SK-N-SH (cell line): ENCODE measurements around the gene WDFY2. TPM values are rescaled to one million over a fixed set of nuclear protein-coding genes. Genes with fewer than 3 reads are reported as not detected.

ENCODE experiments used
- CTCF ChIA-PET: fragments of 300-600, 350-600 bp; formaldehyde crosslinking; extraction: SDS; loops from one replicate; lab custom pipeline; 2021; lab: Yijun Ruan, JAX
- POLR2A ChIA-PET: fragments of 350-600 bp; sonication (Branson Sonifier 250); formaldehyde crosslinking; extraction: SDS; loops from one replicate; lab custom pipeline; 2020; ENCODE audit warnings: antibody characterized with exemption, inconsistent platforms; lab: Yijun Ruan, JAX
- DNase-seq: peaks from one replicate; pipeline ENCODE4 v3.0.0; 2012
- H2AFZ ChIP-seq: fragments of 200-600 bp; sonication (generic); 2 replicates; pipeline ENCODE4 v1.8.1; 2016; ENCODE audit warnings: antibody characterized with exemption, mild to moderate bottlenecking, low read depth
- H3F3A ChIP-seq: fragments of 200-600 bp; sonication (generic); replicated peaks from 2 replicates; pipeline ENCODE3; 2016; ENCODE audit warnings: antibody characterized with exemption, mild to moderate bottlenecking; ENCODE audit not compliant: insufficient read depth
- H3K27ac ChIP-seq, 2 experiments: fragments of 200-500 bp in 1 of 2; fragments of 200-600 bp in 1 of 2; sonication (Bioruptor generic) in 1 of 2; sonication (generic), shearing (Covaris generic) in 1 of 2; 2 replicates each; pipeline versions ENCODE4 v1.5.1 to v1.6.1; 2014 to 2016; ENCODE audit warnings: low read depth in 2 of 2, inconsistent platforms in 1 of 2, low read length in 1 of 2, mild to moderate bottlenecking in 1 of 2, mixed read lengths in 1 of 2
- H3K27me3 ChIP-seq: fragments of 200-600 bp; sonication (generic), shearing (Covaris generic); 2 replicates; pipeline ENCODE4 v1.6.1; 2016; ENCODE audit warnings: mixed run types; ENCODE audit not compliant: insufficient read depth
- H3K36me3 ChIP-seq, 2 experiments: fragments of 200-500 bp in 1 of 2; fragments of 200-600 bp in 1 of 2; sonication (Bioruptor generic) in 1 of 2; sonication (generic) in 1 of 2; replicated peaks in 1 of 2; 2 replicates each; pipeline versions ENCODE3 to v1.5.1; 2014 to 2016; ENCODE audit warnings: low read length in 1 of 2, mild to moderate bottlenecking in 1 of 2; ENCODE audit not compliant: insufficient read depth in 2 of 2, control insufficient read depth in 1 of 2
- H3K4me1 ChIP-seq, 2 experiments: fragments of 200-500 bp in 1 of 2; fragments of 200-600 bp in 1 of 2; sonication (Bioruptor generic) in 1 of 2; sonication (generic), shearing (Covaris generic) in 1 of 2; 2 replicates each; pipeline versions ENCODE4 v1.5.1 to v1.6.1; 2014 to 2016; ENCODE audit warnings: low read depth in 1 of 2, low read length in 1 of 2, mixed run types in 1 of 2; ENCODE audit not compliant: insufficient read depth in 2 of 2, control insufficient read depth in 1 of 2
- H3K4me2 ChIP-seq: fragments of 200-600 bp; sonication (generic), shearing (Covaris generic); 2 replicates; pipeline ENCODE4 v1.6.1; 2017; ENCODE audit warnings: mixed run types
- H3K4me3 ChIP-seq, 2 experiments: fragments of 200-500 bp in 1 of 2; fragments of 200-600 bp in 1 of 2; sonication (Bioruptor generic) in 1 of 2; sonication (generic), shearing (Covaris generic) in 1 of 2; 2 replicates each; pipeline versions ENCODE4 v1.5.1 to v1.8.1; 2014 to 2016; ENCODE audit warnings: low read depth in 2 of 2, inconsistent platforms in 1 of 2, low read length in 1 of 2, mild to moderate bottlenecking in 1 of 2, mixed read lengths in 1 of 2, moderate library complexity in 1 of 2
- H3K79me2 ChIP-seq: fragments of 200-600 bp; sonication (generic); 2 replicates; pipeline ENCODE4 v1.8.1; 2017; ENCODE audit warnings: mild to moderate bottlenecking; ENCODE audit not compliant: insufficient read depth
- H3K9ac ChIP-seq: fragments of 200-600 bp; sonication (generic); 2 replicates; pipeline ENCODE4 v1.6.1; 2017; ENCODE audit warnings: mixed run types
- H3K9me2 ChIP-seq: fragments of 200-600 bp; sonication (generic); 2 replicates; pipeline ENCODE4 v1.6.1; 2017; ENCODE audit warnings: mixed run types
- H3K9me3 ChIP-seq: fragments of 200-600 bp; sonication (generic); 2 replicates; pipeline ENCODE4 v1.6.1; 2017; ENCODE audit warnings: mixed run types, mild to moderate bottlenecking, moderate library complexity
- H4K20me1 ChIP-seq: fragments of 200-600 bp; sonication (generic); 2 replicates; pipeline ENCODE4 v1.6.1; 2017; ENCODE audit warnings: mild to moderate bottlenecking, mixed run types; ENCODE audit not compliant: insufficient read depth
- CHD2 ChIP-seq: fragments of 150-350 bp; IDR thresholded peaks from 2 replicates; pipeline ENCODE4 v1.6.1; 2018; ENCODE audit warnings: low read length; ENCODE audit not compliant: partially characterized antibody
- ELF1 ChIP-seq: IDR thresholded peaks from 2 replicates; pipeline ENCODE4 v1.4.0; 2012
- FOXJ3 ChIP-seq: sonication (generic); formaldehyde crosslinking; IDR thresholded peaks from 2 replicates; pipeline ENCODE4 v1.5.1; 2020; ENCODE audit warnings: mild to moderate bottlenecking, missing genetic modification reagents
- FOXM1 ChIP-seq: IDR thresholded peaks from 2 replicates; pipeline ENCODE4 v1.4.0; 2012; ENCODE audit warnings: low read depth, mild to moderate bottlenecking
- GABPA ChIP-seq: IDR thresholded peaks from 2 replicates; pipeline ENCODE4 v1.4.0; 2012; ENCODE audit warnings: low read depth, mild to moderate bottlenecking
- RCOR1 ChIP-seq: fragments of 150-350 bp; IDR thresholded peaks from 2 replicates; pipeline ENCODE4 v1.6.1; 2017; ENCODE audit warnings: antibody characterized with exemption, low read length
- SIN3A ChIP-seq: IDR thresholded peaks from 2 replicates; pipeline ENCODE4 v1.6.1; 2012; ENCODE audit warnings: low read depth, mild to moderate bottlenecking, low read length, moderate library complexity, borderline replicate concordance
- TAF1 ChIP-seq: IDR thresholded peaks from 2 replicates; pipeline ENCODE4 v1.6.1; 2012; ENCODE audit warnings: low read depth, mild to moderate bottlenecking, low read length, moderate library complexity, borderline replicate concordance
- TCF12 ChIP-seq: IDR thresholded peaks from 2 replicates; pipeline ENCODE4 v1.4.0; 2012
- TEAD4 ChIP-seq: IDR thresholded peaks from 2 replicates; pipeline ENCODE4 v1.4.0; 2012; ENCODE audit warnings: mild to moderate bottlenecking, borderline replicate concordance; ENCODE audit not compliant: insufficient read depth
- WGBS: methylation state at CpG from one replicate; pipeline ENCODE4 v1.1.6; 2017; ENCODE audit warnings: low lambda C conversion rate; 5-methylcytosine and 5-hydroxymethylcytosine counted together
- polyA plus RNA-seq, 3 experiments: library from polyadenylated mRNA; depleted of rRNA; stranded (reverse); fragments of >200 nt; gene quantifications; 2 replicates each; pipeline ENCODE4 v1.2.3, GENCODE V29; 2012
- TF ChIP-seq, protein P1 (sequence below): IDR thresholded peaks from 2 replicates; pipeline ENCODE4; 2012
- TF ChIP-seq, protein P2 (sequence below): fragments of 150-350 bp; IDR thresholded peaks from 2 replicates; pipeline ENCODE4 v1.6.1; 2016; ENCODE audit warnings: mild to moderate bottlenecking, low read depth, low read length
- TF ChIP-seq, protein P3 (sequence below): fragments of 150-350 bp; IDR thresholded peaks from 2 replicates; pipeline ENCODE4 v1.6.1; 2017; ENCODE audit warnings: antibody characterized with exemption, low read length, low read depth, borderline replicate concordance

WDFY2 gene
- polyA plus RNA-seq, 1 of the 3 experiments (the other 2 are of a cell fraction): 4.1 TPM

DNA sequence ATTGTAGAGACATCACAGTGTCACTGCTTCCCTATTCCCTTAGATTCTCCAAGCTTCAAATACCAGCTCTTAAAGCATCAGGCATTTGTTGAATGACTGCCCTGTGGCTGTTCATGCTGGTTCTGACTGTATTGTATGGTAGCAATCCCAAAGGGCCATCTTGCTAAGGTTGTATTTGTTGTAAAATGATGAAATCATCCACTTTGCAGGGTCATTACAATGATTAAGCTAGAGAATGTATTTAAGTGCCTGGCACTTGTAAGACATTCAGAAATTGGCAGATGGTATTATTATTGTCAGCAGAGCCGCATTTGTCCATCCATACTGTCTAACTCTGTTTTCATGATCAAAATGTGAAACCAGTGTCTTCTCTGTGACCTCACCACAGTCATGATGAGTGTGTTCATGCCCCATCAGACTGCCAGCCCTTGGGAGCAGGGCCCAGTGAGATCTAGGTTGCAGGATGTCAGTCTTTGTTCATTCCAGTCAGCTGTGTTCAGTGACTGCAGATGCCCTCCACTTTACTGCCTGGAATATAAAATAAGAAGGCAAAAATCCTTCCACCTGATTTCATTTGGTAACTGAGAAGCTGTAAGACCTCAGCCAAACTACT, 133.6 kb downstream of the WDFY2 start (continued):
- TF ChIP-seq, protein P1, sequence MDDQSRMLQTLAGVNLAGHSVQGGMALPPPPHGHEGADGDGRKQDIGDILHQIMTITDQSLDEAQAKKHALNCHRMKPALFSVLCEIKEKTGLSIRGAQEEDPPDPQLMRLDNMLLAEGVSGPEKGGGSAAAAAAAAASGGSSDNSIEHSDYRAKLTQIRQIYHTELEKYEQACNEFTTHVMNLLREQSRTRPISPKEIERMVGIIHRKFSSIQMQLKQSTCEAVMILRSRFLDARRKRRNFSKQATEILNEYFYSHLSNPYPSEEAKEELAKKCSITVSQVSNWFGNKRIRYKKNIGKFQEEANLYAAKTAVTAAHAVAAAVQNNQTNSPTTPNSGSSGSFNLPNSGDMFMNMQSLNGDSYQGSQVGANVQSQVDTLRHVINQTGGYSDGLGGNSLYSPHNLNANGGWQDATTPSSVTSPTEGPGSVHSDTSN: no peak
- TF ChIP-seq FOXM1: no peak
- no peak for TF ChIP-seq ELF1
- no peak for TF ChIP-seq RCOR1
- no peak for TF ChIP-seq TAF1
- TF ChIP-seq FOXJ3 (CRISPR knock-in tag): no peak
- TF ChIP-seq TCF12: no peak
- TF ChIP-seq CHD2: no peak
- TF ChIP-seq, all 33 proteins: peak for 0

DNA sequence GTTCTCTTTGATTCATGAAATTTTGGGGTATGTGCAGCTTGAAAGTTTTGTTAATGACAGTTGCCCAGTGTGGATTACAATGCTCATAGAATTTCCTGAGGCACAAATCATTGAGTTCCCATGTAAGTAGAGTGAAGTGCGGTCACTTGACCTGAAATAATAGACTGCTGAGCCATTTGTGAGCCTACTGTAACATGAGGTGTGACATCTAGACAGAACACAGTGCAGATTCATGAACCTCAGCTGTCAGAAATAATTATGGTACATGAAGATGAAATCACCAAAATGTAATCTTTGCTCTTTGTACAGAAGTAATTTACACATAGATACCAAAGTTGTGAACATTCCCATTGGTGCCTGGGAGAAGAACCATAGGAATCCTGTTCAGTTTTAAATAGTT, 135.1 kb downstream of the WDFY2 start:
- H3K4me3 ChIP-seq: no peak overlapping the region
- H2AFZ ChIP-seq: no peak overlapping the region
- H3K9me3 ChIP-seq: no peaks in the 10 kb centered on the region
- peaks cover 0 to 6% of the 10 kb centered on the region in 2 experiments for H3K36me3 ChIP-seq
- H3K27ac ChIP-seq: no peak overlapping the region
- ChIA-PET CTCF (interaction anchor here (0.8 to 2.6 kb wide), 2 partner anchors 12 to 243 kb away, joined by 3 to 7 read pairs; no protein-coding TSS in a partner anchor), POLR2A (no interaction called here)
- H3F3A ChIP-seq: peaks cover 10% of the 10 kb centered on the region
- H3K27me3 ChIP-seq: no peaks in the 10 kb centered on the region
- no peaks in the 10 kb centered on the region for H3K9me2 ChIP-seq
- H3K4me1 ChIP-seq: peaks cover 0 to 2% of the 10 kb centered on the region in 2 experiments; a peak in 1 of 4 replicates
- 100% methylated on average over 1 of the region's 1 CpG for WGBS
- H3K4me2 ChIP-seq: no peak overlapping the region
- no peaks in the 10 kb centered on the region for H3K79me2 ChIP-seq
- no peaks in the 10 kb centered on the region for H4K20me1 ChIP-seq
- TF ChIP-seq, protein P2, sequence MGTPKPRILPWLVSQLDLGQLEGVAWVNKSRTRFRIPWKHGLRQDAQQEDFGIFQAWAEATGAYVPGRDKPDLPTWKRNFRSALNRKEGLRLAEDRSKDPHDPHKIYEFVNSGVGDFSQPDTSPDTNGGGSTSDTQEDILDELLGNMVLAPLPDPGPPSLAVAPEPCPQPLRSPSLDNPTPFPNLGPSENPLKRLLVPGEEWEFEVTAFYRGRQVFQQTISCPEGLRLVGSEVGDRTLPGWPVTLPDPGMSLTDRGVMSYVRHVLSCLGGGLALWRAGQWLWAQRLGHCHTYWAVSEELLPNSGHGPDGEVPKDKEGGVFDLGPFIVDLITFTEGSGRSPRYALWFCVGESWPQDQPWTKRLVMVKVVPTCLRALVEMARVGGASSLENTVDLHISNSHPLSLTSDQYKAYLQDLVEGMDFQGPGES: no peak
- TF ChIP-seq GABPA (no peak), TEAD4 (no peak), RCOR1 (no peak), ELF1 (no peak), FOXM1 (no peak), SIN3A (no peak)
- TF ChIP-seq, protein P3, sequence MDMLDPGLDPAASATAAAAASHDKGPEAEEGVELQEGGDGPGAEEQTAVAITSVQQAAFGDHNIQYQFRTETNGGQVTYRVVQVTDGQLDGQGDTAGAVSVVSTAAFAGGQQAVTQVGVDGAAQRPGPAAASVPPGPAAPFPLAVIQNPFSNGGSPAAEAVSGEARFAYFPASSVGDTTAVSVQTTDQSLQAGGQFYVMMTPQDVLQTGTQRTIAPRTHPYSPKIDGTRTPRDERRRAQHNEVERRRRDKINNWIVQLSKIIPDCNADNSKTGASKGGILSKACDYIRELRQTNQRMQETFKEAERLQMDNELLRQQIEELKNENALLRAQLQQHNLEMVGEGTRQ: no peak
- TF ChIP-seq, protein P1: no peak
- TF ChIP-seq, all 33 proteins: peak for 0
- H3K9ac ChIP-seq: no peak overlapping the region
- DNase-seq: no peak
